Activated T-cell treated with anti-CD3 and anti-CD28 coated beads for 1 hour (primary cell): ENCODE measurements around the gene LSM2.
A peak's percentile ranks its signal among the peaks of the same experiment; 100 is the strongest.
"Not testable (repeated sequence)": the region's sequence is repeated elsewhere in the genome, so short reads cannot be mapped to it uniquely, and the experiment has no call there.

Experiments used
- DNase-seq: peaks from one replicate; pipeline ENCODE4 v3.0.0-alpha.2; 2020; ENCODE audit warnings: low read depth

Gene LSM2

DNA sequence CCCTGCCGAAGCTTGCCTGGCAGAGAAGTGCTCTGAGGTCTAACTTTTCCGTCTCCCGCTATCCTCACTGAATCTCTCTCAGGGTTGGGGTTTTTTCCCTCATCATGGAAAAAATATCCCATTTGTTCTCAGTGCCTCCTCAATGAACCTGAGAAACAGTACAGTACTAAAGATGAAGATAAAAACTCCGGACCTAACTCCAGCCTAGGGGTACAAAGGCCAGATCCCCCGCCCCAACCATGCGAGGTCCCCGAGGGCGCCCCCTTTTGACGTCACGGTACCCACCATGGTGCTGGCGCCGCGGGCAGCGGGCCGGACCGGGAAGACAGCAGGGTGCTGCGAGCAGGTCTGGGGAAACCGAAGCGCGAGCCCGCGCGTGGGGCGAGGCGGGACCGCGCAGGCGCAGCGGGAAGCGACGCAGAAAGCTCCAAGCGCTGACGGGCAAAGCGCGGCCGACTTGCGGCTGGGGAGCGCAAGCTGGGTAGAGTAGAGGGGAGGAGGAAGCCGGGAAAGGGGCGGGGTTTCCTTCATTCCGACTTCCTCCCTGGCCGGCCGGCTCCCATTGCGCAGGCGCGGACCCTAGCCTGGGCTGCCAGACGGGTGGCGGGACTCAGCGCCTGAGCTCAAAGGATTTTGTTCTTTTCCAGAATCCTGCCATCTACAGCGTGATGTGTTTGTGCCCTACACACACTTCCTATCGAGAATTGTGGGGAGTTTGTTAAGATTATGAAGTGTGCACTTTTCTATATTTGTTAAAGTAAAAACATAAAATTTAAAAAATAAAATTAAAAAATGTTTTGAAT lies at the start of gene LSM2:
Gene LSM2 (minus strand): TSS at position 497 of the 803 bp plus-strand sequence. CDS start 209 bp downstream, at position 288.
- DNase-seq, result peak; percentile 96

DNA sequence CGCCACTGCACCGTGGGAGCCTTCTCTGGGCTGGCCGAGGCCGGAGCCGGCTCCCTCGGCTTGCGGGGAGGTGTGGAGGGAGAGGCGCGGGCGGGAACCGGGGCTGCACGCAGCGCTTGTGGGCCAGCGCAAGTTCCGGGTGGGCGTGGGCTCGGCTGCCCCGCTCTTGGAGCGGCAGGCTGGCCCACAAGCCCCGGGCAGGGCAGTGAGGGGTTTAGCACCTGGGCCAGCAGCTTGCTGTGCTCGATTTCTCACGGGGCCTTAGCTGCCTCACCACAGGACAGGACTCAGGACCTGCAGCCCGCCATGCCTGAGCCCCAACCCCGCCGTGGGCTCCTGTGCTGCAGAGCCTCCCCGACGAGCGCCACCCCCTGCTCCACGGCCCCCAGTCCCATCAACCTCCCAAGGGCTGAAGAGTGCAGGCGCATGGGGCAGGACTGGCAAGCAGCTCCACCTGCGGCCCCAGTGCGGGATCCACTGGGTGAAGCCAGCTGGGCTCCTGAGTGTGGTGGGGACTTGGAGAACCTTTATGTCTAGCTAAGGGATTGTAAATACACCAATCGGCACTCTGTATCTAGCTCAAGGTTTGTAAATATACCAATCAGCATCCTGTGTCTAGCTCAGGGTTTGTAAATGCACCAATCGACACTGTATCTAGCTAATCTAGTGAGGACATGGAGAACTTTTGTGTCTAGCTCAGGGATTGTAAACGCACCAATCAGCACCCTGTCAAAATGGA lies 45.4 kb upstream of the LSM2 start:
- not testable (repeated sequence) for DNase-seq

DNA sequence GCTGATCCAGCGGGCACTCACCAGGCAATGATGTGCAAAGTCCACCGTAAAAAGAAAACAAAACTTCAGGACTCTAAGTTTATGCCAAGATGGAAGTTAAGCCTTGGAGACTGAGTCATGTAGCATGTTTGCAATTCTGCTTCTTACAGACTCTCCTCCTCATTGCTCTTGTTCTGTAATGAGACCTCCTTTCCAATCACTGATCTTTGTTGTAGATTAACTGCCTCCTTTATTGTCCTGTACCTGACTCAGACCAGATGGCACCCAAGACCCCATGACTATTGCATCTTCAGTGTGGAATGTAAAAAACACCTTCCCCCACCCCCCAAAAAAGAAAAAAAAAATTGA lies 44.7 kb upstream of the LSM2 start:
- DNase-seq, result no peak

DNA sequence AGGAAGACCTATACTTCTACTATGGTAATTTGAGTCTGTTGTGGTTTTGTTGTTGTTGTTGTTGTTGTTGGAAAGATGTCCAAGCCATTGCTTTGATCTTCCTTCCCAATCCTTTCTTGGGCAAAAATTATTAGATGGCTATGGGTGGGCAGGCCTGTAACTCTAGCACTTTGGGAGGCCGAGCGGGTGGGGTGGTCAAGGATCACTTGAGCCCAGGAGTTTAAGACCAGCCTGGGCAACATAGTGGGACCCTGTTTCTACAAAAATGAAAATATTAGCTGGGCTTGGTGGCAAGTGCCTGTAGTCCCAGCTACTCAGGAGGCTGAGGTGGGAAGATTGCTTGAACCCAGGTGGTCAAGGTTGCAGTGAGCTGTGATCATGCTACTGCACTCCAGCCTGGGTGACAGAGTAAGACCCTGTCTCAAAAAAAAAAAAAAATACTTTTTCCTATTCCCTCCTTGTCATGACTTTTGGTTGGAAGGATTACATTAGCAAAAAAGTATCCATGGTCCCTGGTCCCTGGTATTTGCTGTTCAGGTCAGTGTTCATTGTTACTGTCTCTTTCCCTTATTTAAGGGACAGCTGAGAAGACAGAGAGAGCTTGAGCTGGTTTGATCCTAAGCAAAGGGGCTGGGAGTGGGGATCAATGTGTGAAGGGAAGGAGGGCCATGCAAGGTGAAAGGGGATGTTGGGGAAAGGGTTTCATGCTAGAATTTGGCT lies 44.2 kb upstream of the LSM2 start:
- no peak for DNase-seq

DNA sequence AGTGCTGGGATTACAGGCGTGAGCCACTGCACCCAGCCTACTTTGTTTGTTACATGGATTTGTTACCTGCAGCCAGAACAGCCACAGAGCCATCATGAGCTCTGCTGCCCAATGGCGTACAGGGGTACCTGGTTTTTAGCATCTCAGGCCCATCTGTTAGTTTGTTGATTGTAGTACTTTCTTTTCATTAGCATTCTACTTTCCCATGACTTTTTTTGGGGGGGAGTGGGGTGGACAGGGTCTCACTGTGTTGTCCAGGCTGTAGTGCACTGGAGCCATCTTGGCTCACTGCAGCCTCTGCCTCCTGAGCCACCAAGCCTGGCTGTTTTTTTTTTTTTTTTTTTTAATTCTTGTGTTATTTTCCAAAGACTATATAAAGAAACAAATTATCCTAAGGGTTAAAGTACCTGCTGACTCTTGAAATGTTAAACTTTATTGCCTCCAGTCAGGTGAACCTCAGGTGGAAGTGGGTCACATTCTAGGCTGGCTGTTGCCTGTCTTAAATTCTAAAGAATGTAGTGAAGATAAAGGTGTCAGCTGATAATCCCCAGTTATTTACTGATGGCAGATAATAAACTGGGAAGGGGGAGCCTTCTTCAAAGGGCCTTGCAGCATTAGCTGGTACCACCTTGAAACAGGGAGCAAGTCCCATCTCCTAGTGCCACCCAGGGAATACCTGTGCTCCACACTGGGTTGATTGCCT lies 40.7 kb upstream of the LSM2 start:
- DNase-seq, result no peak

DNA sequence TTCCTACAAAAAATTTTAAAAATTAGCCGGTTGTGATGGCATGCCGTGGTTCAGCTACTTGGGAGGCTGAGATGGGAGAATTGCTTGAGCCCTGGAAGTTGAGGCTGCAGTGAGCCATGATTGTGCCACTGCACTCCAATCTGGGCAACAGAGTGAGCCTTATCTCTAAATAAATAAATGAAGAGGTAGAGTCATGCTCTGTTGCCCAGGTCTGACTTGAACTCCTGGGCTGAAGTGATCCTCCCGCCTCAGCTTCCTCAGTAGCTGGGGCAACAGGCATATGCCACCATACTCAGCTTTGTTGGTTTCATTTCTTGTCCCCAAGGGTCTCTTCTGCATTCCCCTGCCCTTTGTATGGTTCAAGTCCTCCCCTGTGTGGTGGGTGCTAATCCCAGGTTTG lies 37.7 kb upstream of the LSM2 start:
- no peak for DNase-seq

DNA sequence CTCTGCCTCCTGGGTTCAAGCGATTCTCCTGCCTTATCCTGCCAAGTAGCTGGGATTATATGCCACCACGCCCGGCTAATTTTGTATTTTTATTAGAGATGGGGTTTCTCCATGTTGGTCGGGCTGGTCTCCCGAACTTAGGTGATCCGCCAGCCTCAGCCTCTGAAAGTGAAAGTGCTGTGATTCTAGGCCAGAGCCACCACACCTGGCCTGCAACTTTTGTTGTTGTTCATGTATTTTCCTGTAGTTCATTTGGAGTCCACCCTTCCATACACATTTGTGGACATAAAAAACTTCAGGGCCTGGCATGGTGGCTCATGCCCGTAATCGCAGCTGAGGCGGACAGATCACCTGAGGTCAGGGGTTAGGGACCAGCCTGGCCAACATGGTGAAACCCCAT lies 35.3 kb upstream of the LSM2 start:
- no peak for DNase-seq

DNA sequence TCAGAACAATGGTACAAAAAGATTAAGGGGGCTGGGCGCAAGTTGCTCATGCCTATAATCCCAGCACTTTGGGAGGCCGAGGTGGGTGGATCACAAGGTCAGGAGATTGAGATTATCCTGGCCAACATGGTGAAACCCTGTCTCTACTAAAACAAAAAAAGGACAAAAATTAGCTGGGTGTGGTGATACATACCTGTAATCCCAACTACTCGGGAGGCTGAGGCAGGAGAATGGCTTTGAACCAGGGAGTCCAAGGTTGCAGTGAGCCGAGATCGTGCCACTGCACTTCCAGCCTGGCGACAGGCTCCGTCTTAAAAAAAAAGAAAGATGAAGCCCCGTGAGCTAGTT lies 33.0 kb upstream of the LSM2 start:
- not testable (repeated sequence) for DNase-seq

DNA sequence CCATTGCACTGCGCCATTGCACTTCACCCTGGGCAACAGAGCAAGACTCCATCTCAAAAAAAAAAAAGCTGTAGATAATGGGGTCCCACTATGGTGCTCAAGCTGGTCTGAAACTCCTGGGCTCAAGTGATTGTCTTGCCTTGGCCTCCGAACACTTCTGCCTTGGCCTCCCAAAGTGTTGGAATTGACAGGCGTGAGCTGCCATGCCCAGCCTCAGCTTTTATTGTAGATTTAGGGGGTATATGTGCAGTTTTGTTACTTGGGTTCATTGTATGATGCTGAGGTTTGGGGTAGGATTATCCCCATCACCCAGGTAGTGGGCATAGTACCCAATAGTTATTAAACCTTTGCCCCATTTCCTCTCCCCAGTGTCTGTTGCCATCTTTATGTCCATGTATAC lies 32.2 kb upstream of the LSM2 start:
- no peak for DNase-seq

DNA sequence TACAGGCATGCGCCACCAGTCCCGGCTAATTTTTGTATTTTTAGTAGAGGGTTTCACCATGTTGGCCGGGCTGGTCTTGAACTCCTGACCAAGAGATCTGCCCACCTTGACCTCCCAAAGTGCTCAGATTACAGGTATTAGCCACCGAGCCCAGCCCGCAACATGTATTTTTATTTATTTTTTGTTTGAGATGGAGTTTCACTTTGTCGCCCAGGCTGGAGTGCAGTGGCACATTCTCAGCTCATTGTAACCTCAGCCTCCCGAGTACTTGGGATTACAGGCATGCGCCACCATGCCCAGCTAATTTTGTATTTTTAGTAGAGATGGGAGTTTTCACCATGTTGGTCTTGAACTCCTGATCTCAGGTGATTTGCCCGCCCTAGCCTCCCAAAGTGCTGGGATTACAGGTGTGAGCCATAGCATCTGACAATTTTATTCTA lies 31.4 kb upstream of the LSM2 start:
- not testable (repeated sequence) for DNase-seq

DNA sequence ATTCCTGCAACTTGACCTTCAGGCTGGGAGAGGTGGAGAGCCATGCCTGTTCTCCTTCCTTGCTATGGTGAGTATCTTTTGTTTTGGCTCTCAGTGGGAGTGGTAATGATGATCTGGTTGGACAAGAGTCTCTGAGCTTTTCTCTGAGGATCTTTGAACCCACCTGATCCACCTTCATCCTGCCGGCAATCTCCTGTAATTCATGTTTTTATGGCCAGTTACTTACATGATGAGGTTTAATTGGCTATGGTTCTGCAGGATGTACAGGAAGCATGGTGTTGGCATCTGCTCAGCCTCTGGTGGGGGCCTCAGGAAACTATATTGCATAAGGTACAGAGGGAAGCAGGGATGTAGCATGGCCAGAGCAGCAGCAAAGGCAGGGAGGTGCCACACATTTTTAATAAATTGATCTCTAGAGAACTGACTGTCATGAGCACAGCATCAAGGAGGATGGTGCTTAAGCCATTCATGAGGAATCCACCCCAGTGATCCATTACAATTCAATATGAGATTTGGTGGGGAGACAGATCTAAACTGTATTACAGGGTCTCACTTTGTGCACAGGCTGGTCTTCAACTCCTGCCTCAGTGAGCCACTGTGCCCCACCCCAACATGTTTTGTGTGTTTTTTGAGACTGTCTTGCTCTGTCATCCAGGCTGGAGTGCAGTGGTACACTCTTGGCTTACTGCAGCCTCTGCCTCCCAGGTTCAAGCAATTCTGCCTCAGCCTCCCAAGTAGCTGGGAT lies 30.8 kb upstream of the LSM2 start:
- no peak for DNase-seq

DNA sequence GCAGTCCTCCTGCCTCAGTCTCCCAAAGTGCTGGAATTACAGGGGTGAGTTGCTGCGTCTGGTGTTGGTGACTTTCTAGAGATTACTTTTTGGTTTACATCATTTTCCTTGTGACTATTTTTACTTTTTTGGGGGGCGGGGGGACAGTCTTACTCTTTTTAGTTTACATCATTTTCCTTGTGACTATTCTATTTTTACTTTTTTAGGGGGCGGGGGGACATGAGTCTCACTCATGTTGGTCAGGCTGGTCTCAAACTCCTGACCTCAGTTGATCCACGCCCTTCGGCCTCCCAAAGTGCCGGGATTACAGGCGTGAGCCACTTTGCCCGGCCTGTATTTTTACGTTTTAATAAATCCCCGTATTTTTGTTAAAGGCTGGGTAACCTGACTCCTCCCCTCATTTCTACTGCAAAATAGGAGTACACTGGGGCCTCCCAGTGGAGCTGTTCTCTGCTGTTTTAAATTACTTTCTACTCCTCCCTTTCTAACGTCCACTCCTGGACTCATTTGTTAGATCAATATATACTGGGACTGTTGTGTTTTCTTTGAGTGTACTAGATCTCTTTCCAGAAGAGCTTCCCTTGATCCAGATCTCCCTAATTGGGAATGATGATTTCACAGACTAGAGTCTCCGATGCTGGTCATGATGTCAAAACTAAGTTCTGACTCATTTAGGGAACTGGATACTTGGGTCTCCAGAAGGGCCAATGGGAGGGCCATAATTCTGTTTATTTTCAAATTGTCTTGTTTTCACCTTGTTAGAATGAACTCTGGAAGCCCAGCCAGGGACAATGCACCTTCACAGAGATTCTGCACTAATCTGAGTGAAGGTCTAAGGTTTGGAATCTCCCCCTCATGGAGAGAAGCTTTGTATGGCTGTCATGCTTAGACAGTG lies 30.0 kb upstream of the LSM2 start:
- no peak for DNase-seq

DNA sequence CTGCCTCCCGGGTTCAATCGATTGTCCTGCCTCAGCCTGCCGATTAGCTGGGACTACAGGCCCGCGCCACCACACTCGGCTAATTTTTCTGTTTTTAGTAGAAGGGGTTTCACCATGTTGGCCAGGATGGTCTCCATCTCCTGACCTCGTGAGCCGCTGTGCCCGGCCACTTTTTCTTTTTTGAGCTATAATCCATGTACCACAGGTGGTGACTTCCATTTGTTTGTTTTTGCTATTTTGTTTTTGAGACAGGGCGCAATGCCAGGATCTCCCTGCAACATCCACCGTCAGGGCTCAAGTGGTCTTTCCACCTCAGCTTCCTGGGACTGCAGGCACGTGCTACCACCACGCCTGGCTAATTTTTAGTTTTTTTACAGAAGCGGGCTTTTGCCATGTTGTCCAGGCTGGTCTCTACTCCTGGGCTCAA lies 29.3 kb upstream of the LSM2 start:
- no peak for DNase-seq

DNA sequence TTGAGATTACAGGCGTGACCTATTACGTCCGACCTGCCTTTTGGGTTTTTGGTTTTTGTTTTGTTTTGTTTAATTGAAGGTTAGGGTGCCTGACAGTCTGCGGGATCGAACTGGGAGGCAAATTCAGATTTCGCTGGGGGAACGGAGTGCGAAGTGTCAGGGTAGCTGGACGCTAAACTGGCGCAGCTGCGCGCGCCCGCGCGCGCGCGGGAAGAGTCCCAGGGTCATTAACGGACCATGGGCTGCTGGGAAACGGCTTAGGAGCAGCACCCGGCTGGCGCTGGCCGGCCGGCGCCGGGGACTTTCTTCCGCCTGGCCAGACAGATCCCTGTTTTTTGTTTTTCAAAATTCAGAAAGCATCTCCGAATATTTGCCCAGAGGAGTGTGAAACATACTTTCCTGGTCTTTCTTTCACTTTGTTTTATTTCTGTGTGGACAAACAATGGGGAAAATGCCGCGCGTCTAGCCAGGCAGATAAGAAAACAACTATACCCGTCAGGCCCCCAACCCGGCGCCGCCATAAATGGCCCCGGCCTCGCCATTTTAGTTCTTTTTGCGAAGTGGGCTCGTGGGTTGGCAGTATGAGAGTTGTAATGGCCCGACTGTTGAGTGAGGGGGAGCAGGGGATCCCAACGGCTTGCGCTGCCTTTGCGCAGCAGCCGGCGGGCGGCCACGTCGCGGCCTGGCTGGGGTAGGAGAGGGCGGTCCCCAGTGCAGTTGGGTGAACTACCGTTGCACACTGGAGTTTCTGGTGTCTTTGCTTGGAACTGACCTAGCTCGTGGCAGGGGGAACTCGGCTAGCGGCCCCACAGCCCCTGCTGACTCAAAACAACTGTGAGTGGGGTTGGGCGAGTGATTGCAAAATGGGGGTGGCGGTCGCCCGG lies 27.8 kb upstream of the LSM2 start:
- DNase-seq, result peak; percentile 76

DNA sequence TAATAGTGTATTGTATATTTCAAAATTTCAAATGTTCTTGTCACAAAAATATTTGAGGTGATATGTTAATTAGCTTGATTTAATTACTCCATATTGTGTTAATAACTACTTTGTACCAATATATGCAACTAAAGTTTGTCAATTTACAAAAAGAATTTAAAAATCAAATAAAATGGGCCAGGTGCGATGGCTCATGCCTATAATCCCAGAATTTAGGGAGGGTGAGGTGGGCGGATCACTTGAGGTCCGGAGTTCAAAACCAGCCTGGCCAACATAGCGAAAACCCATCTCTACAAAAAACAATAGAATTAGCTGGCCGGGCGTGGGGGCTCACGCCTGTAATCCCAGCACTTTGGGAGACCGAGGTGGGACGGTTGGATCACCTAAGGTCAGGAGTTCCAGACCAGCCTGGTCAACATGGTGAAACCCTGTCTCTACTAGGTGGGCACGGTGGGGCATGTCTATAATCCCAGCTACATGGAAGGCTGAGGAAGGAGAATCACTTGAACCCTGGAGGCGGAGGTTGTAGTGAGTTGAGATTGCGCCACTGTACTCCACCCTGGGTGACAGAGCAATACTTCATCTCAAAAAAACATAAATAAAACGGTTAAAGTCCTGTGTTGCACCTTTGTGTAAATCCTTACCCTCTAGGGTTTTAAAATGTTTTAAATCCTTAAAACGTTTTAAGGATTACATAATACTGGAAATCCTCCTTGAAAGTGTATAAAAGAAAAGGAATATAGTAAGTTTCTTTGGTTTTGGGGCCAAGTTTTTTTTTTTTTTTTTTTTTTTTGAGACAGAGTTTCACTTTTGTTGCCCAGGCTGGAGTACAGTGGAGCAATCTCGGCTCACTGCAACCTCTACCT lies 24.8 kb upstream of the LSM2 start:
- DNase-seq, result no peak

DNA sequence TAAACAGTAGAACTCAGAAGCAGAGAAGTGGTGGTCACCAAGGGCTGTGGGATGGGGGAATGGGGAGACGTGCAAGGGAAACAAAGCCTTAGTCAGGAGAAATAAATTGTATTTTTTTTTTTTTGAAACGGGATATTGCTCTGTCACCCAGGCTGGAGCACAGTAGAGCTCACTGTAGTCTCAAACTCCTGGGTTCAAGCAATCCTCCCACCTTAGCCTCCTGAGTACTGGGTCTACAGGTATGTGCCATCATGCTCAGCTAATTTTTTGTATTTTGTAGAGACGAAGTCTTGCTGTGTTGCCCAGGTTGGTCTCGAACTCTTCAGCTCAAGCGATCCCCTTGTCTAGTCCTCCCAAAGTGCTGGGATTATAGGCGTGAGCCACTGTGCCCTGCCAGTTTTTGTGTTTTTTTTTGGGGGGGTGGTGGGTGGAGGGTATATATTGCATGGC lies 24.1 kb upstream of the LSM2 start:
- DNase-seq, result no peak

DNA sequence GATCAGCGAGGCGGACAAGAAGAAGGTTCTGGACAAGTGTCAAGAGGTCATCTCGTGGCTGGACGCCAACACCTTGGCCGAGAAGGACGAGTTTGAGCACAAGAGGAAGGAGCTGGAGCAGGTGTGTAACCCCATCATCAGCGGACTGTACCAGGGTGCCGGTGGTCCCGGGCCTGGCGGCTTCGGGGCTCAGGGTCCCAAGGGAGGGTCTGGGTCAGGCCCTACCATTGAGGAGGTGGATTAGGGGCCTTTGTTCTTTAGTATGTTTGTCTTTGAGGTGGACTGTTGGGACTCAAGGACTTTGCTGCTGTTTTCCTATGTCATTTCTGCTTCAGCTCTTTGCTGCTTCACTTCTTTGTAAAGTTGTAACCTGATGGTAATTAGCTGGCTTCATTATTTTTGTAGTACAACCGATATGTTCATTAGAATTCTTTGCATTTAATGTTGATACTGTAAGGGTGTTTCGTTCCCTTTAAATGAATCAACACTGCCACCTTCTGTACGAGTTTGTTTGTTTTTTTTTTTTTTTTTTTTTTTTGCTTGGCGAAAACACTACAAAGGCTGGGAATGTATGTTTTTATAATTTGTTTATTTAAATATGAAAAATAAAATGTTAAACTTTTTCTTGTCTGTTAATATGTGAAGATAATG lies 23.0 kb upstream of the LSM2 start:
- DNase-seq, result no peak
